ENCODE results near the gene MED13L. TPM values are rescaled to one million over a fixed set of nuclear protein-coding genes. Genes with fewer than 3 reads are reported as not detected.

Gene MED13L
- 10 to 100 TPM; 48.6 to 84.1 (median 68.7) TPM for total RNA-seq
- 10 to 100 TPM; 12.2 to 20.1 TPM for polyA plus RNA-seq
- long read RNA-seq, donor 1, partial matches to known transcripts = 9 of 14 reads
- long read RNA-seq, donor 1, other reads (novel, unspliced or antisense) = 4 of 14 reads
- long read RNA-seq, donor 2, full-length matches to known transcripts = 1 of 8 reads
- long read RNA-seq, donor 2, partial matches to known transcripts = 7 of 8 reads
- long read RNA-seq, donor 2, other reads (novel, unspliced or antisense) = 0 of 8 reads
- long read RNA-seq, donor 3, partial matches to known transcripts = 14 of 17 reads
- long read RNA-seq, donor 3, other reads (novel, unspliced or antisense) = 2 of 17 reads

DNA sequence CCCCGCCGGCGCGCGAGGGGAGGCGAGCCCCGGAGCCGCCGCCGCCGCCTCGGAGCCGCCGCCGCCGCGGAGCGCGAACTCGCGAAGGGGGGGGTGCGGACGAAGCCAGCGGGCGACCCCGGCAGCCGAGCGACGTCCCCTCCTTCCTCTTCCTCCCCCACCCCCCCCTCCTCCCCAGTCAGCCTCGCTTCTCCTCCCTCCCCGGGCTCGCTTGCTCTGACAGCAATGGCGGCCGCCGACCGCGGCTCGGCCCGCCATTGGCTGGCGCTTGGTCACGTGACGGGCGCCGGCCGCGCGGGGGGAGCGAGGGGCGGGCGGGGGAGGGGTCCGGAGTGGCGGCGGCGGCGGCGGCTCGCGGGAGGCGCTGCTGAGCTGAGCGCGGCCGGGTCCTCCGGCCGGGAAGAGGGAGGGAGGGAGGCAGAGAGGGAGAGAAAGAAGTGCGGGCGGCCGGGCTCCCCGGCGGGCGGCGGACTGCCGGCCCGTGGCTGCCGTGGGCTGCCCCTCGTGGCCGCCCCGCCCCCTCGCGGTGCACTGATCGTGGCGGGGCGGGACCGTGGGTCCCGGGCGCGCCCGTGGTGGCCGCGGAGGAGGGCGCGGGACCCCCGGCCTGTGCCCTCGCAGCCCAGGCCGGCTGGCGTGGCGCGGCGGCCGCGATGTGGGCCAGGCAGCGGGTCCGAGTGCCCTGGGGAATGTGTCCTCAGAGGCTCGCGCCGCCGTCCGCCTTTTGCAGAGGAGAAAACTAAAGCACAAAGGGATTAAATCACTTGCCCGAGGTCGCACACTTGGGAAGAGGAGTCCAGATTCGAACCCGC is at the start of gene MED13L:
MED13L (minus strand) TSS at position 227 of the 812 bp plus-strand sequence. CDS start 562 bp downstream, outside the sequence.
- H3K4me1 ChIP-seq = peaks cover 0 to 63% (median 29%) of the 10 kb centered on the region in 12 donors

DNA sequence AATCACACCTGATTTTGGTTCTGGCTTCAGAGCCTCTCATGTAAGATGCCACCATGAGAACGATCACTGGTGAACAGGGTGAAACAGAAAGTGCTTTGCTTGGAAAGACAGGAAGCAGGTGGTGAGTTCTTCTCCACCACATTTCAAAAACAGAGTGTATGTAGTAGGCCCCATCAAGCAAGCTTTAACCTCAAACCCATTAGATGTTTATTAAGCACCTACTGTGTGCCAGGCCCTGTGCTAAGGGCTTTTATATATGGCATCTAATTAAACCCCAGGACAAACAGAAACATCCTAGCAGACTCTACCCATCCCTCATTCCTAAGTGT is 47.8 kb upstream of the MED13L start:
- peak overlapping the region in 2 of 12 donors; percentile 48 to 88 for H3K27ac ChIP-seq
- ATAC-seq = no peak
- TF ChIP-seq, protein P1, sequence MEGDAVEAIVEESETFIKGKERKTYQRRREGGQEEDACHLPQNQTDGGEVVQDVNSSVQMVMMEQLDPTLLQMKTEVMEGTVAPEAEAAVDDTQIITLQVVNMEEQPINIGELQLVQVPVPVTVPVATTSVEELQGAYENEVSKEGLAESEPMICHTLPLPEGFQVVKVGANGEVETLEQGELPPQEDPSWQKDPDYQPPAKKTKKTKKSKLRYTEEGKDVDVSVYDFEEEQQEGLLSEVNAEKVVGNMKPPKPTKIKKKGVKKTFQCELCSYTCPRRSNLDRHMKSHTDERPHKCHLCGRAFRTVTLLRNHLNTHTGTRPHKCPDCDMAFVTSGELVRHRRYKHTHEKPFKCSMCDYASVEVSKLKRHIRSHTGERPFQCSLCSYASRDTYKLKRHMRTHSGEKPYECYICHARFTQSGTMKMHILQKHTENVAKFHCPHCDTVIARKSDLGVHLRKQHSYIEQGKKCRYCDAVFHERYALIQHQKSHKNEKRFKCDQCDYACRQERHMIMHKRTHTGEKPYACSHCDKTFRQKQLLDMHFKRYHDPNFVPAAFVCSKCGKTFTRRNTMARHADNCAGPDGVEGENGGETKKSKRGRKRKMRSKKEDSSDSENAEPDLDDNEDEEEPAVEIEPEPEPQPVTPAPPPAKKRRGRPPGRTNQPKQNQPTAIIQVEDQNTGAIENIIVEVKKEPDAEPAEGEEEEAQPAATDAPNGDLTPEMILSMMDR (IDR thresholded peaks at IDR 0.05) = no peak
- no peak for TF ChIP-seq POLR2A (IDR thresholded peaks at IDR 0.05)
- H3K9me3 ChIP-seq = no peaks in the 10 kb centered on the region
- no peak overlapping the region for H3K4me3 ChIP-seq
- 72 to 76% (median 75%) methylated on average over 1 of the region's 1 CpG for WGBS, 4 donors
- DNase-seq = no peak
- peaks cover 0 to 34% (median 8%) of the 10 kb centered on the region in 12 donors for H3K4me1 ChIP-seq
- no peaks in the 10 kb centered on the region for H3K27me3 ChIP-seq
- no peaks in the 10 kb centered on the region for H3K36me3 ChIP-seq
- intact Hi-C loops (cut with DNase I) = loop anchor here in 1 of 10 donors (10.0 kb wide), 1 partner anchor 90 kb away; no protein-coding TSS in a partner anchor

More for the DNA sequence above, at the start of gene MED13L:
- no peaks in the 10 kb centered on the region for H3K9me3 ChIP-seq
- intact Hi-C loops (cut with DNase I) = loop anchor here in 9 of 10 donors (1.0 to 10.0 kb wide), 12 partner anchors 125 to 415 kb away; no protein-coding TSS in a partner anchor
- TF ChIP-seq, protein P1 (IDR thresholded peaks at IDR 0.05) = peak in 10 of 12 donors; percentile 13 to 67 (median 51)
- peak in 1 of 2 donors; percentile 38 for TF ChIP-seq POLR2A (IDR thresholded peaks at IDR 0.05)
- peak; percentile 88 to 97 (median 93) for ATAC-seq
- no peaks in the 10 kb centered on the region for H3K36me3 ChIP-seq
- H3K4me3 ChIP-seq = peak within 1 kb of the TSS; percentile 71 to 95 (median 88)
- H3K27me3 ChIP-seq = no peaks in the 10 kb centered on the region
- H3K27ac ChIP-seq = peak within 1 kb of the TSS; percentile 90 to 99 (median 95)
- peak; percentile 90 to 96 (median 93) for DNase-seq
- 1% methylated on average over 21 to 109 of the region's 111 CpGs for WGBS, 4 donors

DNA sequence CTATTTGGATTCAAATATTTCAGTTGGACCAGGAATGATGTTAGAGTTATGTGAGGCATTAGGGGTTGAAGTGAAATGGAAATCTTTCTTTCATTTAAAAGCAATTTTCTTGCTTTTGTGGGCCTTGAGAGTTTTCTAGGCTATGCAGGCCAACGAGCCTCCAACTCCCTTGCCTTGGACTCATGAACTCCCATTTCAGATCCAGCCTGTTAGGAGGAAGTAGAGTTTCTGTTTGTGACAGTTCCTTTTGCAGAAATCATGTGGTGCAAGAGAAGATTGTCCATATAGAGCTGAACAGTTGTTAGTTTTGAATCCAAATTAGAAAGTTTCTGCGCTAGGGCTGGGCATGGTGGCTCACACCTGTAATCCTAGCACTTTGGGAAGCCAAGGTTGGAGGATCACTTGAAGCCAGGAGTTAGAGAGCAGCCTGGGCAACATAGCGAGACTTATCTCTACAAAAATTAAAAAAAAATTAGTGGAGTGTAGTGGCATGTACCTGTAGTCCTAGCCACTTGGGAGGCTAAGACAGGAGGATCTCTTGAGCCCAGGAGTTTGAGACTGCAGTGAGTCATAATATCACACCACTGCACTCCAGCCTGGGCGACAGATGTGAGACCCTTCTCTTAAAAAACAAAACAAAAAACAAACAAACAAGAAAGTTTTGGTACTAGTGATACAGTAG is 47.3 kb upstream of the MED13L start:
- TF ChIP-seq, protein P1 (IDR thresholded peaks at IDR 0.05) = no peak
- no peak for TF ChIP-seq POLR2A (IDR thresholded peaks at IDR 0.05)
- peak overlapping the region in 4 of 12 donors; percentile 9 to 88 (median 38) for H3K27ac ChIP-seq
- no peak overlapping the region for H3K4me3 ChIP-seq
- ATAC-seq = no peak
- H3K36me3 ChIP-seq = no peaks in the 10 kb centered on the region
- 81 to 89% (median 85%) methylated on average over 4 of the region's 4 CpGs for WGBS, 4 donors
- H3K4me1 ChIP-seq = peaks cover 0 to 39% (median 12%) of the 10 kb centered on the region in 12 donors
- H3K9me3 ChIP-seq = no peaks in the 10 kb centered on the region
- intact Hi-C loops (cut with DNase I) = loop anchor here in 1 of 10 donors (10.0 kb wide), 1 partner anchor 90 kb away; no protein-coding TSS in a partner anchor
- no peaks in the 10 kb centered on the region for H3K27me3 ChIP-seq
- no peak for DNase-seq

Measured in heart left ventricle (tissue), 16 donors.